GM19372 (cell line): ENCODE data around the gene NUMBL.

ENCODE experiments used
- ATAC-seq: cut with Tn5 transposase; IDR thresholded peaks from one replicate; pipeline ENCODE4 v1.9.1; 2021; ENCODE audit warnings: mild to moderate bottlenecking, low read depth, moderate library complexity; ENCODE audit not compliant: unreplicated experiment

Gene NUMBL

DNA sequence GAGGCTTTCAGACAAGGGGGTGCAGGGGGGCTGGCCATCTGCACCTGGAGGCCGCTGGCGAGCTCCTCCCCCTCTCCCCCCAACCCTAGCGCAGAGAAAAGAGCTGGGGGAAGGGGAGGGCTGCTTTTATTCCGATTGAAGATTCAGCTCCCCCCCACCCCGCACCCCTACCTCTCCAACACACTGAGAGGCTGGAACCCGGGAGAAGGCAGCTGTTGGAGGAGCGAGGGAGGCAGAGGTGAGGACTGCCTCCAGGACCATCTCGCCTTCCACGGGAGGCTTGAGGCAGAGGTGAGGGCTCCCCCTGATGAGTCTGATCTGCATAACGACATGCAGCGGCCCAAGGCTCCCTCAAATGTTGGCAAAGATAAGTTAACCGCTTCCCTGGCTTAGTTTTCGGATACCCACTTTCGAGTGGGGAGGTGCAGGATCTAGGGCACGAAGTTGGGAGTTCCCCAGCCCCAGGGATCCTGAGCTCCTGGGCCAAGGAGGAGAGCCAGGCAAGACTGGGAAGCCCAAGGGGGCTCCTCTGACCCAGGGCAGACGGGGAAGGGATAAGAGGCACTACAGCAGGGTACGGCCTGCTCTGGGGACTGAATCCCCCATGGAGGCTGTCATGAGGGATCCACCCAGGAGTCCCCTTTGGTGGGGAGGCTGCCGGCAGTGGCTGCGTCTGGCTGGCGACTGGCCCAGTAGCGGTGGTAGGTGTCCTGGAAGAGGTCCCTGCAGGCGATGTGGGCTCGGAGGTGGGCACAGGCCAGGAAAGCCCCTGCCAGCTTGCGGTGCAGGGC is 1.2 kb upstream of the NUMBL start:
- ATAC-seq = no peak

DNA sequence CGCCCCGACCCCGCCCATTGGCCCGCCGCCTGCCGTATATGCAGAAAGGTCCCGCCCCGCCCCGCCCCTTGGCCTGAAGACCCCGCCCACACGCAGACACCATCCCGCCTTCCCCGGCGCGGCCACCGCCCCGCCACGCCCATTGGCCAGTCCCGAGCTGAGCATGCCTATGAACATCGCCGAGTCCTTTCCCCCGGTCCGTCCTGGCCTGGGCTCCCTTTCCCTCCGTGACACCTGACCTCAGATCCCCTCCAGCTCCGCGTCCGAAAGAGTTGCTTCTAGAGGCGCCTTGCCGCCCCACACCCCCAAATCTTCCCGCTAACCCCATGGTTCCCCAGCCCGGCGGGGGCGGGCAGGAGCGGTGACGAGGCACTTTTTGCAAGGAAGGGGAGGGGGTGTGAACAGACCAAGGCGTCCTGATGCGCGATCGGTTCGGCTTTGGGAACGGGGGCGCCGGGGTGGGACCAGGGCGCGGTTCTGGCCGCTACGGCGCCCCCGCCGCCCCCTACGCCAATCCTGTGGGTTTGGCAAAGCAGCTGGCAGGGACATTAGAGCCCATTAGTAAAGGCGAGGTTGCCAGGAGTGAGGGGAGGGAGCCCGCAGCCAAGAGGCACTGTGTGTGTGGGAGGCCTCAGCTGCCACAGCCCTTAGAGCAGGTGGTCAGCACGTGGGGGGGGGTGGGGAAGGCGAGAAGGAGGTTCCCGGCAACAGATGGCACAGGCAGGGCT is 406 bp upstream of the NUMBL start:
- ATAC-seq = peak; percentile 50

DNA sequence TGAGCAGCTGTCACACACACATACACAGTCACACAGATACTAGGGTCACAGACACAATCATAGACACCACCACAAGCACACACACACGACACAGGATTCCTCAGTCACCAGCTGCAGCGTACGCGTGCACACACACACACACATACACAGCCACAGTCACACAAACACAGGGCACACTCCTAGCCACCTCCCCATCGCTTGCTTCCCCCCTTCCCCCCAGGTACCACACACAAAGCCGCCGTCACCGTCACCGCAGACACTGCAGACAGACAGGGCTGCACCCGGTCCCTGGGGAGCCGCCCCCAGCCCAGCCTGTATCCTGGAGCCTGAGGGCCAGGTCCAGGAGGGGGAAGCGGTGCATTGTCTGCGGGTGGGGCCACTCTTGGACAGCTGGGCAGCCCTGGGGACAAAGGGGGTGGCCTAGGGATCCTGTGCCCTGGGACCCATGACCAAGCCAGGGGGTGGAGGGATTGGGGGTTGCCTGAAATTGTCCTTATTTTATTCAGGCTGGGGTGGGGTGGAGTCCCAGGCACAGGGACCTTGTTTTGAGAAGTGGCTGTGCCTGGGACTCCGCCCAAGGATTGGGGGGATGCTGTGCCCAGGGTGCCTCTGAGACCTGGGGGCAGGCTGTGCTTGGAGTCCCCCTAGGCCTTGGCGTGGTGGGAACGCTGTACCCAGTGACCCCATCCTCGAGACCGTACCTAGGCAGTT is 957 bp downstream of the NUMBL start:
- no peak for ATAC-seq

DNA sequence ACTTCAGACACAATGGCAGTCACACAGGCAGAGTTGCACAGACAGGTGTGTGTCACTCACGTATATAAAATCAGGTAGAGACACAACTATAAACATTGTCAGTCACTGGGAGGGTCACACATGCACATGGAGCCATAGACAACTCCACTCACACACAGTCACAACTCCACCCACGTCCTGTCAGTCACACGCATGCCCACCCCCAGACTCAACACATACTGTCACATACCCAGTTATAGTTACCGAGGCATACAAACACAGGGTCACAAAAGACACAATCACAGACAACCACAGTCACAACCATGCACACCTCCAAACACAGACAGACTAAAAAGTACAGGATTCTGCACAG is 1.5 kb downstream of the NUMBL start:
- no peak for ATAC-seq

DNA sequence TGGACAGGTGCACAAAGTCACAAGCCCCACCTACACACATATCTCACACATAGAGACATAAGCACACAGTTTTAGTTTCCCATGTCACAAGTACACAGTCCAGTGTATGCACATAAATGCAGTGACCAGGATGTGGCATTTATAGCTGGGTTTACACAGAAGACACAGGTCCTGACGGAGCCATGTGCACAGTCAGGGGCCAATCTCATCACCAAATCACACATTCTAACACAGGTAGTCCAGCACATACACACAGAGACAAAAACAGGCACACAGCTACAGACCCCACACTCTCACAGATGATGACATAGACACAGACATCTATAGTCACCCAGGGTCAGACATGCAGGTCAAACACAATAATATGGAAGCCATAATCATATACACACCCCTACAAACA is 2.1 kb downstream of the NUMBL start:
- ATAC-seq = no peak

DNA sequence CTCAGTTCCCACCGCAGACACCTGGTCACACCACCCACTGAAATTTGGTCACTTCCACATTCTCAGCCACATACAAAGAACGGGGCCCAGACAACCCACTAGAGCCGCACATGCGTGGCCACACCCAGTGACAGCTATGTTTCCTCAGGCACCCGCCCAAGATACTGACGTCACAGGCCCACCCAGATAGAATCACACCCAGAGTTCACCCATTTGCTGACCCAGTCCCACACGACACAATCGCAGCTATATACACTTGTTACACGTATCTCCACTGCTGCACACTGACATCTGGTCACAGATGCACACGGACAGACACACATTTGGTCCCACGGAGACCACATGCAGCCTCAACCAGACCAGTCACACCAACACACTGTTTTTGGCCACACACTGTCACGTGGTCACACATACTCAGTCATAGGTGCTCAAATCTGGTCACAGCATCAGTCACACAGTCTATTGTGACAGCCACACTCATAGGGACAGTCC is 2.9 kb downstream of the NUMBL start:
- ATAC-seq = no peak

DNA sequence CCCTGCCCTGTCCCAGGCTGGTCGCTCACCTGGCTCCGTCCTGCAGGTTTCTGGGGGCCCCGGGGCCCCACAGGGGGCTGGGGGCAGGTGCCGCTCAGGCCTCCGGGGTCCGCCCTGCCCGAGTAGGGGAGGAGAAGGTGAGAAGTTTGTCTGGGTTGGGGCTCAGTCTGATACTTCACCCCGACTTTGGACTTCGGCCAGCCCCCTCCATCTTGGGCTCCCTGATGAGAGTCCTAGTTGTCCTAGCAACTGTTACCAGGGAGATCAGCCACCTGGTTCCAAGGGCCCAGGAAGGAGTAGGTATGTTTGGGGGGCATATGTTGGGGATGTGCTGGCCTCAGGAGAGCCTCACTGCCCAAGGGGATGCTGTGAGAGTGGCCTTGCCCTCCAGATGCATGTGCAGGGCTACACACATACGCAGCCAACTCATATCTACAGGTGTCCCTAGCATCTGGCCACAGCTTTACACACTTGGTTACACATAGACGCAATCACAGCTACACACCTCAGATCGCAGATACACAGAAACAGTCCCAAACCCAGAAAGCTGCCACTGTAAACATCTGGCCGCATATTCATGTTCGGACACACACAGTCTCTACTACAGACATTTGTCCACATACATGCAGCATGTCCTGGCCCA is 3.4 kb downstream of the NUMBL start:
- ATAC-seq = no peak

DNA sequence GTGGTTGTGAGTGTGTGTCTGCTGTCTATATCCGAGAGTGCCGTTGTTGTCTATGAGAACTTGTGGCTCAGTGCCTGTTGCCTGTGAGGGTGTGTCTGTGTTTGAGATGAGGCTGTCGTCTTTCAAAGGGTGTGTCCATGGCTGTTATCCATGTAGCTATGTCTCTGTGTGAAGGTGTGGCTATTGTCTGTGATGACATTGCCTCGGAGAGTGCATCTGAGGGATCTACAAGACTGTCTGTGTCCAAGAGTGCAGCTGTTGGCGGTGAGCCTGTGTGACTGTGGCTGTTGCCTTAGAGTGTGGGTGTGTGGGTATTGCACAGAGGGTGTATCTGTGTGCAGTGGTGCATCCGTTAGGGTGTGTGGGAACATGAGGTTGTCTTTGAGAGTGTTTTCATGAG is 4.9 kb downstream of the NUMBL start:
- ATAC-seq = no peak

DNA sequence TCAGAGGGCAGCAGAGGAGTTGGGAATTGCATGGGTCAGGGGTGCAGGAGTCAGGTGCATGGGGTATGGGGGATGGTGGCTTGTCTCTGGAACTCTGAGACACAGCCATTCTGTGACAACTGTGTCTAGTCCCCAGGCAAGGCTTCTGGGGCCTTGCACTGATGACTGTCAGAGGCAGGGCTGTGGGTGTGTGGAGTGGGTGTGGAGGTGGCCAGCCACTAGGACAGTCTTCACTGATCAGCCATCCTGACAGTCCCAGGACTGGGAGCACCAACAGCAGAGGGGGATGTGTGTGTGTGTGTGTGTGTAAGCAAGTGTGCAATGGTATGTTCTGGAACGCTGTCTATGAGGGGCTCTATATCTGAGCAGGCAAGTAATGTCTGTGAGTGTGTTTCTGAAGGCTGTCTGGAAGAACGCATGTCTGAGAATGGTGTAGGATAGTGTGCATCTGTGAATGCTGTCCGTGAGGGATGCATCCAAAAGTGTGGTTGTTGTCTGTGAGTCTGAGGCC is 5.4 kb downstream of the NUMBL start:
- no peak for ATAC-seq

DNA sequence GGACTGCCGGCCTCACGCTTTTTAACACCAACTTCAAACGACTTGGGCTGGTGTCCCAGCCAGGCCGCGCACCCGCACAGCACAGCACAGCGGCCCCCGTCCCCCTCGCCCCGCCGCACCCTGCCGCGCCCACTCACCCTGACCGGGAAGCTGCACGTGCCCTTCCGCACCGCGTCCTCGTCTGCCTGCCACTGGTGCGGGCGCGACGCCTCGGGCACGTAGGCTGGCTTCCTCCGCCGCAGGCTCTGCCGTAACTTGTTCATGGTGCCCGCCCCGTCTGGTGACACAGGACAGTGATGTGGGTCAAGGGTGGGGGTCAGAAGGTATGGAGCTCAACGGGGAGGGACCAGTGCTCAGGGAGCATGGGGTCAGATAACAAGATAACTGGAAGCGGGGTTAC is 6.2 kb downstream of the NUMBL start:
- ATAC-seq = no peak

DNA sequence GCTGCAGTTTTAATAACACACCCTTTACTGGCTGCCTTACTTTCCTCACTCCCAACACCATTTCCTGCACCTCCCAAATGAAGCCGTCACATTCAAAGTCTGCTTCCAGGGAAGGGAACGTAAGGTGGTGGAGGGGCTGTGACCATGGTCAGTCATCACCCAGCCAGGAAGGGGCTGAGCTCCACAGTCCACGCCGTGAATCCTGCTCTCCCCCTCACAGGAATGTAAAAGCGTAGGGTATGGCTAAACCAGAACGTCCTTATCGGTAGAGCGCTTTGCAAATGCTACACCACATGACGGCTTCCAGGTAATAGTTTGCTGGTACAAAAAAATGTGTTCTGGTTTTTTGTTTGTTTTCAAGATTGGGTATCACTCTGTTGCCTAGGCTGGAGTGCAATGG is 7.0 kb downstream of the NUMBL start:
- ATAC-seq = no peak

DNA sequence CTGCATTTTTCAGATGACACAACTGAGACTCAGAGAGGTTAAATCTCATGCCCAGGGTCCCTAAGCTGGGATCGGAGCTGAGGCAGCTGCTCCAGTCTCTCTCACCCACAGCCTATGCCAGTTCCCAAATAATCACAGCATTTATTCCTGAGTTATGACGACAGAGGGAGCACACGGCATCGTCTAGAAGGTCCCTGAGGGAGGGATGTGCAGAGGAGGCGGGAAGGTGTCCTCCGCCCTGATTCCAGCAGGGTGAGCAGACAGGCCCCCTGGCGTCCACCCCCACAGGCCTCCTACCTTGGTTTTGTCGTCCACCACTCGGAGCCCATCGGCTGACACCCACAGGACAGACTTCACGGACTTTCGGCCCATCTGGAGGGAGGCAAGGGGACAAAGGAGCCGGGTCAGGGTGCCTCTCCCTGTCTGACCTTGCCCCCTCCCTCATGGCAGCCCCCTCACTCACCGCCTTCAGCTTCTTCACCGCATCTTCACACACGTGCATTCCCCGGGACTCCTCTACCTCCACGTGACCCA is 8.0 kb downstream of the NUMBL start:
- no peak for ATAC-seq

DNA sequence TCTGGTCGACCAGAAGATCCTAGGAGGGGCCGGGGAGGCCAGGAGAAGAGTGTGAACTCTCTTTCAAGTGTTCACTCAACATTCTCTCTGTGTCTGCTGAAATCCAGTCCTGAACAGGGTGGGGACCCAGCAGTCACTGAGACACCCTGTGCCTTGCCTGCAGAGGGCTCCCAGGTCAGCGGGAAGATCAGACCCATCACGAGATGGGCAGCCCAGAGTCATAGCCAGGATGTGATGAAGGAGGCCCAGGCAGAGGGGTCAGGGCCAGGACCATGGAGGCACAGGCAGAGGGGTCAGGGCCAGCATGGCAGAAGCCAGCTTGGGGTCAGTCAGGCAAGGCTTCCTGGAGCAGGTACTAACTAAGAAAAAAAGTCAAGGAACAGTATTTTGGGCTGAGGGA is 9.4 kb downstream of the NUMBL start:
- no peak for ATAC-seq

DNA sequence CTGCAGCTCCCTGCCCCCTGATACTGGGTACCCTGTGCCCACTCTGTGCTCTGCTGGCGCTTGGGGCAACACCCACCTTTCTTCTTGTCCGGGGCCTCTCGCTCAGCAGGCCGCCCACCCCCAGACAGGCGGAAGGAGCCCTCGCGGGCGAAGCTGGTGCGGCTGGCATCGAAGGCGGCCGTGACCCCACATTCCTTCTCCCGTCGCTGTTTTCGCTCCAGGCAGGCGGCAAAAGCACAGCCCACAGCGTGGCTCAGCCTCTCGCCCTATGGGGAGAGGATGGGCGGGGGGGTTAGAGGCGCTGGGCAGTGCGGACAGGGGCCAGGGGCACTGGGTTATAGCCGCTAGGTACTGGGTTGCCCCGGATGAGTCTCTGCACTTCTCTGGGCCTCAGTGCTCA is 13.3 kb downstream of the NUMBL start:
- ATAC-seq = no peak

DNA sequence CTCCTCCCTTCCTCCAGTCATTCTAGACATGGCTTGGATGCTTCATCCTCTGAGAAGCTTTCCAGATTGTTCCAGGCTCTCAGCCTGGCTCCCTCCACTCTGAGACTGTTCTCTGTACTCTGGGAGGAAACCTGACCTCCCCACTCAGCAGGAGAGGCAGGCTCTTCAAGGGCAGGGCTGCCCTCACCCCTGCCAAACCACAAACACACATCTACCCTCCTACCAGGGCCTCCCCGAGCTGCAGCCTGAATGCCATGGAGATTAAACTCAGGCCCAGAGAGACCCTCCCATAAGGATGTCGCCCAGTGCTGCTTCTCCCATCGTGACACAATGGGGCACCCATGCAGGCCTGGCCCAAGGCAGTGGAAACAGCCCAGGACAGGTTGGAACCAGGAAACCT is 16.2 kb downstream of the NUMBL start:
- ATAC-seq = no peak

DNA sequence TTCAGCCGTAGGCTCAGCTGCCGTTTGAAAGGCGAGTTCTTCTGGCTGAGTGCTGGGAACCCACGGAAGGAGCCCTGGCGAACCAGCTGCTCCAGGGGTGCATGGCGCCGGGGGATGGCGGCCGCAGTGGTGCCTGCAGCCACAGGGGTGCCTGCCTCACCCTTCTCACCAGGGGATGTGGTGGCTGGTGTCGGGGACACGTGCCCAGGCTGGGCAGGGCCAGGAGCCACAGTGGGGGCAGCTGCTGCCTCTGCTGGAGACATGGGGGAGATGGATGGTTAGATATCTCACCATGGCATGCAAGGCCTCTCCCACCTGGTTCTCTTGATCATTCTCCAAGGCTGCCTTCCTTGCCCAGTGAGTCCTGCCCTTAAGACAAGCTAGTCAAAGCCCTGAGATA is 17.1 kb downstream of the NUMBL start:
- no peak for ATAC-seq

DNA sequence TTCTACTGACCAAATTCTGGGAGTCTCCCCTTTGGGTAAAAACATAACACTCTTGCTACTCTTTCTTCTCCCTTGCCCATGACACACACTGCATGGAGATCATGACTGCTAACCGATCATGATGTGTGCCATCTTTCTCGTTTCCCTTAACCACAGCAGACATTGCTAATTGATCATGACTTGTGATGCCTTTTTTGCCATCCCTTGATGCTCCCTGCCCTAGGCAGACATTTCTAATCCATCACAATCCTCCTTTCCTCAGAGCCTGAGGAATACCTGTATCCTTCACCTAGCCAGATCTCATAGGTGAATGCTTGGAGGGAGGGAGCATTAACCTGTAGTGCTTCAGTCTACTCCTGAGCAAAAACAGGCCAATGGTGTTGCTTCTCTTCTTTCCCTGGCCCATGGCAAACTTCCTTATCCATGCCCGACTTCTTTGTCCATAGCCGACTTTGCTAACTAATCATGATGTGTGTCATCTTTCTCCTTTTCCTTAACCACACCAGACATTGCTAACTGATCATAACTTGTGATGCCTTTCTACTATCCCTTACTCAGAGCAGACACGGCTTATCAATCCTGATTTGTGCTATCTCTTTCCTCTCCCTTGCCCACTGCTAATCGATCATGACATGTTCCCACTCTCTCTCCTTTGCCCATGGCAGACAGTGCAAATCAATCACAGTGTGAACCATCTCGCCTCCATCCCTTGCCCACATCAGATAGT is 17.7 kb downstream of the NUMBL start:
- ATAC-seq = no peak

DNA sequence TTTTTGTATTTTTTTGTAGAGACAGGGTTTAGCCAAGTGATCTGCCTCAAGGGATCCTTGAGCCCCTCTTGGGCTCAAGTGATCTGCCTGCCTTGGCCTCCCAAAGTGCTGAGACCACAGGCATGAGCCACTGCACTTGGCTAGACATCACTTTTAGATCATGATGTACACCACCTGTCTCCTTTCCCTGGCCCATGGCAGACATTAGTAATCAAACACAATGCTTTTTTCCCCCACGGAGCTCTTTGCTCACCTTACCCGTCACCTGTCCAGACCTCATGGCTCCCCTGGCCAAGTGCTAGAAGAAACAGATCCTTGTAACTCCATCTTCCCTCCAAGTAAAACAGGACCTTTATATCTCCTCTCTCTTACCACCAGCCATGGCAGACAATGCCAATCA is 18.4 kb downstream of the NUMBL start:
- no peak for ATAC-seq

DNA sequence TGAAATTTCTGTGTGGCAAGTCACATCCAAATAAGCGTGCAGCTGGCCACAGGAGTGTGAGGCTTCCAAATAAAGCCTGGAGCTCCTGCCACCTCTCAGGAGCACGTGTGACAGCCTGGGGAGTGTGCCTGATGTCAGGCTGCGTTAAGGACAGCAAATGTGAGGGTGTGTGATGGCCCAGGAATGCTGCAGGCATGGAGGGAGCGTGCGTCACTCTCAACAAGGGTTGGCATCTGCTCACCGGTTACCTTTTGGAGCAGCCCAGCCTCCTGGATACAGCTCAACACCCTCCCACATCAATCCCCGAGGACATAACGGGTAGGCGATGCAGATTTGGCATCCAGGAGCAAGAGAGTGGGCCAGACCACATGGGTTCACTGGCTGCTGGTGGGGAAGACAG is 19.0 kb downstream of the NUMBL start:
- no peak for ATAC-seq
